ENCODE measurements around the gene CALU.

DNA sequence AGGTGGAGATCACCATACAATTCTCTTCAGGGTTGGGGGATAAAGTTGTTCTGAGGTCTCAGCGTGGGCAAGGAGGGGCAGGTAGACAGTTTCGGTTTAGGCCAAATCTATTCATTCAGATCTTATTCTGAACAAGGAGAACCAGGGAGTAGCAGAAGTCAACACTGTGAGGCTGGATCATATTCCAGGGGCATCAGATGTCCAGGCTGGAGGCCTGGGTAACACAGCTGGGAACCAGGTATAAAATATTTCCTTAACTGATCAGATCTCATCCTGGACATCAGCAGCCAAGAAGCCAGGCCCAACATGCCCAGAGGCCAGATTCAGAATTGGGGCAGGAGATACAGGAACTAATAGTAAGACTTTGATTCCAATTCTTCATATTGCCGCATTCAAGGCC, 71.8 kb downstream of the CALU start:
- TF ChIP-seq, protein P1, sequence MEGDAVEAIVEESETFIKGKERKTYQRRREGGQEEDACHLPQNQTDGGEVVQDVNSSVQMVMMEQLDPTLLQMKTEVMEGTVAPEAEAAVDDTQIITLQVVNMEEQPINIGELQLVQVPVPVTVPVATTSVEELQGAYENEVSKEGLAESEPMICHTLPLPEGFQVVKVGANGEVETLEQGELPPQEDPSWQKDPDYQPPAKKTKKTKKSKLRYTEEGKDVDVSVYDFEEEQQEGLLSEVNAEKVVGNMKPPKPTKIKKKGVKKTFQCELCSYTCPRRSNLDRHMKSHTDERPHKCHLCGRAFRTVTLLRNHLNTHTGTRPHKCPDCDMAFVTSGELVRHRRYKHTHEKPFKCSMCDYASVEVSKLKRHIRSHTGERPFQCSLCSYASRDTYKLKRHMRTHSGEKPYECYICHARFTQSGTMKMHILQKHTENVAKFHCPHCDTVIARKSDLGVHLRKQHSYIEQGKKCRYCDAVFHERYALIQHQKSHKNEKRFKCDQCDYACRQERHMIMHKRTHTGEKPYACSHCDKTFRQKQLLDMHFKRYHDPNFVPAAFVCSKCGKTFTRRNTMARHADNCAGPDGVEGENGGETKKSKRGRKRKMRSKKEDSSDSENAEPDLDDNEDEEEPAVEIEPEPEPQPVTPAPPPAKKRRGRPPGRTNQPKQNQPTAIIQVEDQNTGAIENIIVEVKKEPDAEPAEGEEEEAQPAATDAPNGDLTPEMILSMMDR (IDR thresholded peaks at IDR 0.05) = no peak
- TF ChIP-seq POLR2A (IDR thresholded peaks at IDR 0.05) = no peak
